GM19099 (cell line): ENCODE measurements around the gene ADCY2.

Source experiments
- POLR2A ChIP-seq: IDR thresholded peaks from 3 replicates; pipeline ENCODE4 v1.6.1; 2011; ENCODE audit warnings: low read depth; ENCODE audit not compliant: insufficient read length; ENCODE audit errors: extremely low read depth

Gene ADCY2

DNA sequence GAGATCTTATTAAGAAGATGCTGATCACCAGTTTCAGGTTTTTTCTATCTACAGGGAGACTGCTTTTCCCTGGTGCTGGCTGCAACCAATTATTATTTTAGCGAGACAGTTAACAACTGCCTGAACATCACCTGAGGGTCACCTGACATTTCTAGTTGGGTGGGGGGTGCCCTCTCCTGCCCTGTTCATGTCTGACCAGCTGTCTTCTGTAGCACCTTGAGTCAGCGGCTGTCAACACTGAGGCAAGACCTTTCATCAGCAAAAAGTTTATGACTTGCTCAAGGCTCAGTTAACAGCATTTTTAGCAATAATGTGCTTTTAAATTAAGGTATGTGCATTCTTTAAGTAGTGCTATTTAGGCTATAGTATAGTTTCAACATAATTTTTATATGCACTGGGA is 58.0 kb downstream of the ADCY2 start:
- TF ChIP-seq POLR2A: no peak

DNA sequence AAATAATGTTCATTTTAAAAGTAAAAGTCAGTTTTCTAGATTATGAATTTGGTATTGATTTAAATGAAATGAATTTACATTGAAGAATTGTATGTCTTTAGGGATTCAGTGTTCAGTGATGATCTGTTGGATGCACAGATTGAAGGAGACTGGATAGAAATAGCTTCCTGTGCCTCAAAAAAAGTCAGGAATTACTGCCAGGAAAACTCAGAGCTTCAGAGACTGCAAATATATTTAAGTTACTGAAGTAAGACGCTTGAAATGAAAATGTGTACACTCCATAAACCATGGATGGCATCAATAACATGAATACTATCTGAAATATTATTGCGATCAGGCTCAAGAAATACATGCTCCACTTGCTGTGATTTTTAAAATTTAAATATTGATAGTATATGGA is 60.3 kb downstream of the ADCY2 start:
- no peak for TF ChIP-seq POLR2A

DNA sequence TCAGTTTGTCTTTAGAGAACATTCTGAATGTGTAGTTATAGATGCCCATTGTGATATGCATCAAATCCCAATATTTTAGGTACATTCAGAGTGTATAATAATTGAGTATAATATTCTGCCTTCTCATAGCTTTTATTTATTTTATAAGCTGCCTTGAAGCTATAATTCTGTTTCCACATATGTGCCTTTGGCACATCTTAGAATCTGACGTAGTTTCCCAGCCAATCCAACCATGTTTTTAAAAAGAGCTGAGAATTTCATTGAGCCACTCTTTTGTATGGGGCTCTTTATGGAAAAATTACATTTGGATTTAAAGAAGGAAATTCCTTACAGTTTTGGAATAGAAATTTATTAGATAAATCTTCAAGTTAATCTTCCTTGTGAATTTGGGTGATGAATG is 65.4 kb downstream of the ADCY2 start:
- TF ChIP-seq POLR2A: no peak

DNA sequence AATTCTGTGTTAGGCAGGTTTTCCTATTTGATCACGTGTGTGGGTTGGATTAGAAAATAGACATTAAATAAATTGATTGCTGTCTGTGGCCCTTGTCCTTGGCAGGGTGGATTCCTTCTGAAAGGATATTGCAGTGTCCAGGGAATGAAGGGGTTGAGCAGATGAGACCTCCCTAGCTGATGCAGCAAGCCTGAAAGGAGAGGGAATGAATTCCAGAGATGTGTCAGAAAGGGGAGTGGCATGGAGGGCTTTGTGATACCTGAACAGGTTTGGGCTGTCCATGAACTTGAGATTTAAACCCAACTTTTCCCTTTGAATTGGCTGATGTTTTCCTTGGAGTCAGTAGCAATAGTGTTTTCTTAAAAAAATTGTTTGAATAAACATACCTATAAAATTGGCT is 66.8 kb downstream of the ADCY2 start:
- TF ChIP-seq POLR2A: no peak

DNA sequence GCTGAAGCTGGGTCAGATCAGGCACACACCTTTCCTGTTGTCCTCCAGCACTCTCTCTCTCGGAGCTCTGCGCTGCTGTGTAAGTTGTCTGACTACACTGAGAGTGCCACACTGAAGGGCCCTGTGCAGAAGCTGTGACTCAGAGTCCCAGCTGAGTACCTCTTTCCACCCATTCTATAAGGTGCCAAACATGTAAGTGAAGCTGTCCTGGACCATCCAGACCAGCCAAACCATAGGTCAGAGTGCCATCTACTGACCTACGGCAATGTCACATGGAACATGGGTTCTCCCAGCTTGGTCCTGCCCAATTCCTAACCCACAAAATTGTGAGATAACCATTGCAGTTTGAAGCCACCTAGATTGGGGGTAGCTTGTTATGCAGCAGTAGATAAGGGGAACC is 68.2 kb downstream of the ADCY2 start:
- TF ChIP-seq POLR2A: no peak

DNA sequence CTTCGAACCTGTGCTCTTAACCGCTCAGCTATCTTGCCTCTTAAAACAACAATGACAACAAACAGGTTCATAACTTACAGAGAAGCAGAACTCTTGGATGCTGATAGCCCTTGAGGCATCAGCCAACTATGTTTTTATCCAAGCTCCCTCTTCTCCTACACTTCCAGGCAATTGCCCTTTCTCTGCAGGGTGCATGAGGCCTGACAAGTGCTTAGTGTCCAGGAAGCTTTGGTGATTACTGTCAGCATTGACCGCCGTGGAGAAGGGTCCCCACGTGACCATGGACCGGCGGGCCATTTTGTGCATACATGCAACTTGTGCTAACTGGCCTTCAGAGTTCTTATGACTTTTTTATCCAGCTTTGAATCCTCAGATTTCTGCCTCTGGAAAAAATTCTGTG is 71.2 kb downstream of the ADCY2 start:
- no peak for TF ChIP-seq POLR2A

DNA sequence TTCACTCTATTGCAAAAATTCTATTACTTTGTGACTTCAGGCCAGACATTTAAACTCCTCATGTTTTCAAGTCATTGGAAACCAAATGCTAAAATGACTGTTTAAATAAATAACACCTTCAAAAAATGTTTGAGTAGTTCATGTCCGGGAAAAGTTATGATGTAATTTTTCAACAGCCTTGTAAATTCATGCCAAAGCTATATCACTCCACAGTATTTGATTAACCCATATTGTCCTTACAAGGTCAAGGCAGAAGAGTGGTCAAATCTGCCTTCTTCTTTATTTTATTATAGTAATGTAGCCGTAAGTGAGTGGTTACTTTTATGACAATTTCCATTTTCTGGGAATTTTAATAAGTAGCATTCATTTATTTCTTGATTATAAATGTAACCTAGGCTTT is 72.8 kb downstream of the ADCY2 start:
- TF ChIP-seq POLR2A: no peak

DNA sequence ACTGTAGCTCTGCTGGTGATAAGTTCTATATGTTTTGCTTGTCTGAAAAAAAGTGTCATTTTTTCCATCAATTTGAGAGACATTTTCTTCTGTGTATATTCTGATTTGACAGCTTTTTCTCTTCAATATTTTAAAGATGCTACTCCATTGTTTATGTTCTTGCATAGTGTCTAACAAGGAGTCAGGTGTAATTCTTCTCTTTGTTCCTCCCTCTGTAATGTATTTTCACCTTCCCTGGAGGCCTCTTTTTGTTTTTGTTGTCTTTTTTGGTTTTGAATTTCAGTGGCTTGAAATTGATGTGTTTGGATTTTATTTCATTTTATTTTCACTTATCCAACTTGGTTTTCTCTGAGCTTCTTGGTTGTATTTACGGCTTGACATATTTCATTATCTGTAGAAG is 75.8 kb downstream of the ADCY2 start:
- TF ChIP-seq POLR2A: no peak

DNA sequence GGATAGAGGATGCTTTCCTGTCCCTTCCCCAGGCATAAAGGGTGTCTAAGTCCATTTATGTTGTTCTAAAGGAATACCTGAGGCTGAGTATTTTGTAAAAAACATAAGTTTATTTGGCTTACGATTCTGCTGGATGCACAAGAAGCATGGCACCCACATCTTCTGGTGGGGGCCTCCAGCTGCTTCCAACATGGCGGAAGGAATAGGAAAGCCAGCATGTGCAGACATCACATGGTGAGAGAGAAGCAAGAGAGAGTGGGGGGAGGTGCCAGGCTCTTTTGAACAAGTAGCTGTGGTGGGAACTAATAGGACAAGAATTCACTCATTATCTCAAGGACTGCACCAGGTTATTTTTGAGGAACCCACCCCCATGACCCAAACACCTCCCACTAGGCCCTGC is 77.2 kb downstream of the ADCY2 start:
- TF ChIP-seq POLR2A: no peak

DNA sequence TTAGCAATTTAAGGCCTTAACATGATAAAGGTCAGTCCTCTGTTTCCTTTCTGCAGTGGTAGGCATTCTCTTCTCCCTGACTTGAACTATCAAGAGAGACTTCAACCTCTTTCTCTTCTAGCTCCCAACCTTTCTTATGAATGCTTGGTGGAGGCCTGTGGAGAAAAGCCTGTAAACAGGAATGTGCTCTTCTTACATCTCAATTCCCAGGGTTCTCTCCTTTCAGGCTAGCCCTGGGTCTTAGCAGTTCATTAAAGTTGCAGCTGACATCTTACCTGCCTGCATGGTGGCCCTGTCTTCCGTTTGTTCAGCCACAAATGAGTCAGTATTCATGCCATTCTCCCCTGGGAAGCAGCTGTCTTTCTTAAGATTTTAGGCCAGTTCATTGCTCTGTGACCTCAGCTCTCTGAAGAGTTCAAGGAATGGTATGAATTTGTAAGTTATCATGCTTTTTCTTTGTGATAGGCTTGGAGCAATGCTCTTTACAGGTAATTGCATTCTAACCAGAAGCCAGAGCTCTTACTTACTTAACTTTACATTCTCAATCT is 77.8 kb downstream of the ADCY2 start:
- TF ChIP-seq POLR2A: no peak

DNA sequence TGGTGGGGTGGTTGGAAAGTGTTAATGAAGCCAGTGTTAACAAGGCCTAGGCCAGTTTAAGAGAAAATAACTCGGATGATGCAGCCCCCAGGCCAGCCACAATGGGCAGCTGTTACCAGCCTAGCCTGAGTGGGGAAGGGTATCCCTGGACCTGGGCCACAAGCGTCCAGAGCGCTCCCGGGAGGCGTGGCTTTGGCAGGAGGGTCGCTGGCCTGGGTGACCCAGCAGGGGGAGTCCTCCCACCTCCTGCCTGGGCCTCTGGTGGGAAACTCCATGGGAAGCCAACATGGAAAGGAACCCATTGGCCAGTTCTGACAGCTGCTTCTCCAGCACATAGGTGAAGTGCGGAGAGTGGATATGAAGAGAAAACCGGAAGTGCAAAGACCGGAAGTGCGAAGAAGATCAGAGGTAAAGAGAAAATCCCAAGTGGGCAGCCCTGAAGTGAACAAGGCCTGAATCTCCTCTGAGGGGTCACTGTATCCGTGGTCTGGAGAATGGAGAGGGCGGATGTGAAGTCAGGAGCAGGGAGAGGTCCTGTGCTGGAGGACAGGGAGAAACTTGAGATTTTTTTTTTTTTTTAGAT is 79.0 kb downstream of the ADCY2 start:
- TF ChIP-seq POLR2A: no peak

DNA sequence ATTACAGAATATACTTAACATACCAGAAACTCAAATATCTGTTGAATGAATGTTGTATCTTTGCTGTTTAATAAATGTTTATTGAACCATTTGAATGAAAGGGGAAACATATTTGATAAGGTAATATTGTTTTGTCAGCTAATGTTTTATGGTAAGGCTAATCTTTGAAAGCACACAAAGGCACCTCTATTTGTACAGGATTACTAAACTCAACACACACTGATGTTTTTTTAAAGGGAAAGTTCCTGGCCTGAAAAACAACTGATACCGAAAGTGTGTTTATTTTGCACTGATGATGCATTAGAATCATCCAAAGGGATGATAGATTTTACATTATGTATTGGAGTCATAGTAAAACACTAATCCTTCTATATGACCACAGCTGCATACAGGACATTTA is 82.5 kb downstream of the ADCY2 start:
- no peak for TF ChIP-seq POLR2A

DNA sequence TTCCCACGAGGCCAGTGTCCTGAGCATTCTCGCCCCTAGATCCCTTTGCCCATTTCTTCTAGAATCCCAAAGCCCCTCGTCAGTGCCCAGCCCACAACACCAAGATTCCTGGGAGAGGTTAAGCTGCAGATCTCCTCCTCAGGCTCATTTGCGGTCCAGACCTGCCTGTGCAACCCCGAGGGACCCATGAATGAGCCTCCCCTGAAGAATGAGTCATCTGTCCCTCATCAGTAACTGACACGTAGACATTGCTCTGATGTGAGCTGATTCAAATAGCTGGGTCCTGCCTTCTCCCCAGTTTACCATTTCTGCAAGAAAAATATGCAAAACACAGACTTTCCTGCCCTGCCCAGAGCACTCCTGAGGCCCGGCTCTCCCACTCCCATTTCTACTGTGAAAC is 92.8 kb downstream of the ADCY2 start:
- TF ChIP-seq POLR2A: no peak

DNA sequence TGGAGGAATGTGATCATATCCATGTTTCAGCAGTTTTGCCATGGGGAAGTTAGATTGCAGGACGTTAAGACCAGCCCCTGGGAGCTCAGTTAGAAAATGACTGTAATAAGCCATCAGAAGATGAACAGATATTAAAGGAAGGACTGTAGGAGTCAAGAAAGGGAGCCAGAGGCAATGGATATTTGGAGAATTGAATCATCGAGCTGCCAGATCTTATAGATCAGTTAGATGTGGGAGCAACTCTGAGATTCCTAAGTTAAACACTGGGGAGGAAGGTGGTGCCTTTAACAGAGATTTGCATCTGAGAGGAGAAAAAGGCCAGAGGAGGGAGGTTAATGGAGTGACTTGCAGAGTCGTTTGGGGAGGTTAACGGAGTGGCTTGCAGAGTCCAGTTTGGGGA is 96.4 kb downstream of the ADCY2 start:
- no peak for TF ChIP-seq POLR2A

DNA sequence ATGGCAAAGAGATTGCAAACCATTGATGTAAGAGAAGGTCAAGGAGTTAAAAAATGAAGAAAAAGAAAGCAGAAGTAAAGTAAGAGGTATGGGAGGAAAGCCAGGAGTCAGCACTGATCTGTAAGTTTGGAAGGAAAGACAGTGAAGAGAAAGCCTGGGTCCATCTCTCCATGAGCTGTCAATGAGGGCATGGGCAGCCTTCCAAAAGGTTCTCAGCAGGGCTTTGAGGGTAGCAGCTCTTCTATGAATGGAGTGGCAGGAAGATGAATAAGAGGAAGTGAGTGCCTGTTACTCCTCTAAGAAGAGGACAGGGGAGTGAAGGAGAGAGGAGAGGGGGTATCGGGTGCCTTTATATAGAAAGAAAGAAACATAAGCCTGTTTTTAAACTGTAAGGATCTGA is 97.1 kb downstream of the ADCY2 start:
- TF ChIP-seq POLR2A: no peak

DNA sequence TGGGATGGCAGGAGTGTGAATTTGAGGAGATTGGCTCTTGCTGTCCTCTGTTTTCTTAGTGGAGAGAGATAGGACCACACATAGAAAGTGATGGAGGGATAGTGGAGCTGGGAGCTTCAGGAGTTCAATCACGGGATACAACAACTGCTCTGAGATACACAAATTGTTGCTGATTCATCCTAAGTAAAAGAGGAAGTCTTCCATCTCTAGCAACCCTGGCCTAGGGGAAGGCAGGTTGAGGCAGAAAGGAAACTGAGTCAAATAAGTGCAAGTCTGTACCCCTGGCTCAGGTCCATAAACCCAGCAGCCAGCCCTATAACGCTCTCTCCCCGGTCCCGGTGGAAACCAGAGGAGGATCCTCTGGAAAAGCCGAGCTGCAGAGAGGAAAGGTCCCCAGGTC is 97.7 kb downstream of the ADCY2 start:
- no peak for TF ChIP-seq POLR2A

DNA sequence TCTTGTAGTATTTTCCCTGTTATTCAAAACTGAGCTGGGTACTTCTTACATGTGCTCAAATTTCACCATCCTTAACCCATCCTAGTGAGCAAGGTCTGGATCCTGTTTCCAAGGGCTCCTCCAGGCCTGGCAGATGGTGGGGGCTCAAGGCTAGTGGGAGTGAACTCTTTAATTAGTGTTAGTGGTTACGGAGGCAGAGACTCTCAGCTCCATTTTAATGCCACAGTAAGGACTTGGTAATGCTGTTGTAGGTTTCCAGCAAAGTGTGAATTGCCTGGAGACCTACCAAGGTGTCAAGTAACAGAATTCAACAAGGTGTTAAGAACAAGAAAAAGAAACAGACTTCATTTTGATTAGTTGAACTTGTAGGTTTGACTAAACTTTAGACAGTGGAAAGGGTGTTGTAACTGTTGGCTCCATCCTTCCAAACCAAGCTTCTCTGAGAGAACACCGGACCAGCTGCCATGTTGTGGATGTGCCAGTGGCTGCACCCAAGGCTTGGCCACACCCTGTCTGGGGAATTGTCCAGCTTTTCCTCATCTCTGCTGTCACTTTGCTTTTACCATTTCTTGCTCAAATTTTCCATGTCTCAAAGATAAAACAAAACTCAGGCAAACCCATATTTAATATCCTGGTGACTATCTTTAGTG is 98.7 kb downstream of the ADCY2 start:
- no peak for TF ChIP-seq POLR2A
